HG02759 (cell line): ENCODE measurements around the gene DIS3L2.
A peak's percentile ranks its signal among the peaks of the same experiment; 100 is the strongest.
"Not testable (repeated sequence)": the region's sequence is repeated elsewhere in the genome, so short reads cannot be mapped to it uniquely, and the experiment has no call there.

ENCODE experiments used
- ATAC-seq: cut with Tn5 transposase; IDR thresholded peaks from one replicate; pipeline ENCODE4 v1.9.1; 2021; ENCODE audit warnings: mild to moderate bottlenecking, moderate library complexity; ENCODE audit not compliant: unreplicated experiment

The DIS3L2 gene

GRCh38 chr2:232162187-232162586 is 200.7 kb downstream of the DIS3L2 start:
- no peak for ATAC-seq

DNA sequence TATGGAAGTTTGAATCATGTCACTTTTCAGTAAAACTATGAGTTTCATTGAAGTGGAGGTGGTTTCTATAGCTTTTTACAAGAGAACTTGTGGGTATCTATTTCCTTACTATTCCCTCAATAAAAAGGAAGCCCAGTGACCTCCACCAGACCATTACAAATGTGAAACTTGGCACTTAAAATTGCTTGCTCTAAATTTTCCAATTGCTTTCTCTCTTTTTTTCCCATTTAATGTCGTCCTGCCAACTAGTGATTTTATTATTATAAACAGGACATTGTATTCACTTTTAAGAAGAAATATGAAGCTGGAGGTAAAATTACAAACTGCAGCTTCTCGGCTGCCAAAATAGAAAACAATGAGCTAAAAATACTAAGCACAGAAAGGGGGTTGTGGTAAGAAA is 208.9 kb downstream of the DIS3L2 start:
- no peak for ATAC-seq

DNA sequence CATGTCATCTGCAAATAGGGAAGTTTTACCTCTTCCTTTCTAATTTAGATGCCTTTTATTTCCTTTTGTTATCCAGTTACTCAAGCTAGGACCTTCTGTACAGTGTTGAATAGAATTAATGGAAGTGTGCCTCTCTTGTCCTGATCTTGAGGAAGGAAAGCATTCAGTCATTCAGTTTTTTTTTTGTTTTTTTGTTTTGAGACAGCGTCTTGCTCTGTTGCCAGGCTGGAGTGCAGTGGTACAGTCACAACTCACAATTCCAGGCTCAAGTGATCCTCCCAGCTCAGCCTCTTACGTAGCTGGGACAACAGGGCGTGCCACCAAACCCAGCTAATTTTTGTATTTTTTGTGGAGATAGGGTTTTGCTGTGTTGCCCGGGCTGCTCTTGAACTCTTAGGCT is 213.1 kb downstream of the DIS3L2 start:
- no peak for ATAC-seq

GRCh38 chr2:232176587-232176986 is 215.1 kb downstream of the DIS3L2 start:
- not testable (repeated sequence) for ATAC-seq

GRCh38 chr2:232183279-232183678 is 221.8 kb downstream of the DIS3L2 start:
- ATAC-seq, result no peak

DNA sequence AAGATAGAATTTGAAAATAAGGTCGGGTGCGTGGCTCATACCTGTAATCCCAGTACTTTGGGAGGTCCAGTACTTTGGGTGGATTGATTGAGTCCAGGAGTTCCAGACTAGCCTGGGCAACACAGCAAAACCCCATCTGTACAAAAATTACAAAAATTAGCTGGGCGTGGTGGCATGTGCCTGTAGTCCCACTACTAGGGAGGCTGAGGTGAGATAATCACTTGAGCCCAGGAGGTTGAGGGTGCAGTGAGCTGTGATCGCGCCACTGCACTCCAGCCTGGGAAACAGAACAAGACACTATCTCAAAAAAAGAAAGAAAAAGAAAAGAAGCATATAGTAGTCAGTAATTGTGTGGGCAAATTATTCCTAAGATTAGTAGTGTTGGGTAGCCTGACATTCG is 222.8 kb downstream of the DIS3L2 start:
- ATAC-seq, result no peak

- ATAC-seq, result no peak
Measured at GRCh38 chr2:232190796-232191195, 229.3 kb downstream of the DIS3L2 start.

- no peak for ATAC-seq
Measured at GRCh38 chr2:232195487-232195886, 234.0 kb downstream of the DIS3L2 start.

DNA sequence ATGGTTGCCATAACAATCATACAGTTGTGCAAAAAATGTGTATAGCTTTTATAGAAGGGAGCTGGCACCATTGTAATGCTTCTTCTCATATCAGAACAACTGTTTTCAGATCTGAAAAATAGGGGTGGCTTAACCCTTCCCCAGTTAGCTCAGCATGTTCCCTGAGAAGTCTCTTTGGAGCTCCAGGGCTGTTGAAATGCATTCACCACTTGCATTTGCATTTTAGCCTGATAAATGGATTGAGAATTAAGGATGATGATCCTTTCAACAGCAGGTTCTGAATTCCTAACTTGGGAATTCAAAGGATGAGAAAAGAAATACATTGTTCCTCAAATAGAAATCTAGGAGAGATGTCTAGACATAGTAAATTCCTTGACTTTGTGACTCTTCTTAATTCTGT is 235.3 kb downstream of the DIS3L2 start:
- ATAC-seq, result no peak

DNA sequence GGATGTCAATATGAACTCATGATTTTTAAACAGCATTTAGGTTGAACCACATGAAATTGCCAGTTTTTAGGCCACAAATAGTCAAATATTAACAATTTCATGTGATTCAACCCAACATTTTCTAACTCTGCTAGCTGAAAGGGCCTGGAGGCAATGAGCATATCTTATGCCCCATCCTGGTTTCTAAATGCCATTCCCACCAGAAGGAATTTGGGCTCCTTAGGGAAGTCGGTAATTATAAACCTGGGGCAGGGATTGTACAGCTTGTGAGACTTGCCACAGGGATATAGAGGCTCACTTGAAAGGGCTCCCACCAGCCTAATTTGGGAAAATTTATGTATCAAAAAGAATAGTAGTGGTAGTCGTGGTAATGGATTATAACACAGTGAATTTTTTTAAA is 238.7 kb downstream of the DIS3L2 start:
- no peak for ATAC-seq

- ATAC-seq, result no peak
Measured at GRCh38 chr2:232203166-232203891, 241.8 kb downstream of the DIS3L2 start.

GRCh38 chr2:232203936-232204335 is 242.4 kb downstream of the DIS3L2 start:
- no peak for ATAC-seq

DNA sequence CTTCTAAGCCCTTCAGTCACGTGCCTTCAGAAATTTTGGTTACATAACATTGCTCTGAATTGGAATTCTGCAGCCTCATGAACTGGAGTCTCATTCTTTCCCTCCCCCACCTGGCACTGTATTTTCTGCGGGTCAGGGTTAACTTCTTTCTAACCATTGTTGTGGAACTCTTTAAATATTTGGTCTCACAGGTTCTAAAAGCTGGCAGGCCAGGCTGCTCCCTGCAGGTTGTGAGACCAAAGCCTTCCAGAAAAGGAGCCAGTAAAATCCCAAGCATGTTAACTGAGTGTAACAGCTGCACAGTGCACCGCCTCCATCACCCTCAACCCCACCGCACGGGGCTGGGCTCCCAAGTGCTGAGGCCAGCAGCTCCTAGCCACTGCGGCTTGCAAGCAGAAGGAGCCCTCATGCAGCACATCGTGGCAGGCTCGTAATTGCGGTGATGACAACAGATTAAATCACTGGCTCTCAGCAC is 243.0 kb downstream of the DIS3L2 start:
- no peak for ATAC-seq

DNA sequence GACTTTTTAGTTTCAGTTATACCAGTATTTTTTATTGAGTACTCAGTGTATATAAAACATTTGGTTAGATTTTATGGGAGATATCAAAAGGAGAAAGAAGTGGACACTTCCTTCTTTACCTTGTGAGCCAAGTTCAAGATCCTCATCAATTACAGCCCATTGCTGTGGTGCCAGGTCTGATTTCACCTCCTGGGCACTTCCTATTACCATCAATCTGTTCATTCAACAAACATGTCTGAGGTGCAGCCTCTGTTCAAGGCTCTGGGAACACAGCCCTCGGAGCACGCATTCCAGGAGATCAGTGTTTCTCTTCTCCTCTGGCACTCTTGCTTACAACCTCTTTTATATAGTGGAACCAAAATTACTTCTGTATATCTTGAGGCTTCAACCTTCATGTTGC is 245.7 kb downstream of the DIS3L2 start:
- no peak for ATAC-seq

GRCh38 chr2:232210306-232210705 is 248.8 kb downstream of the DIS3L2 start:
- ATAC-seq, result no peak

DNA sequence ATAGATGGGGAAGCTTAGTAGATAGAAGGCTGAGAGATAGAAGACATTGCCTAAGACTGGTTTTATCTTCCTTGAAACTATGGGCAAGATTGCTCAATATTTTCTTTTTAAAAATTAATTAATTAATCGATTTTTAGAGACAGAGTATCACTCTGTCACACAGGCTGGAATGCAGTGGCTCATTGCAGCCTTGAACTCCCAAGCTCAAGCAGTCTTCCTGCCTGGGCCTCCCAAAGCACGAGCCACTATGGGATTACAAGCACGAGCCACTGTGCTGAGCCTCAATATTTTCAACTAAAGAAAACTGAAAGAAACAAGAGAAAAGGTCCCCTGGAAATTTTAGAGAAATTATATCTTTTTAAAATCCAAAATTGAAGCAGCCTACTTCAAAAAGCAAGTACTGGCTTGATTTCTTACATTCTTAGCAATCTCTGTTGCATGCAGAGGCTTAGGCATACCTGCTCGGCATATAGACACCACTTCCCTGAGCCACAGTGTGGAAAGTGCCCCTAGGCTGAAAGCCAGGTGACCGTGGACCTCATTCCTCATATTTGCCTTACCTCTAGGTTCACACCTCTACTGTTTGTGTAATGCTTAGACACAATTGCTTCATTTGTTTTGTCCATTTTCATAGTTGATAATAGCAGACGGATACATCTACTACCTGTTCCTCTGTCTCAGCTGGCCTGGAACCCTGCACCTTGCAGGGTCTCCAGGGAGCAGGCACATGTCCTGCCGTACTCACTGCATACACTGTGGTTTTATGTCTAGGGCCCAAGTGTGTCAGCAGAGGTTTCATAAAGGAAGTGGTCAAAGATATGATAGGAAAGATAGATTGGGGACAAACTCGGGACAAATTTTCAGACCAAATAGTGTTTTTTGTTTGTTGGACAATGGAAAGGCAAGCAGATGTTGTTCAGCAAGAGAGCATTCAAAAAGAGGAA is 250.5 kb downstream of the DIS3L2 start:
- peak; percentile 75 for ATAC-seq

DNA sequence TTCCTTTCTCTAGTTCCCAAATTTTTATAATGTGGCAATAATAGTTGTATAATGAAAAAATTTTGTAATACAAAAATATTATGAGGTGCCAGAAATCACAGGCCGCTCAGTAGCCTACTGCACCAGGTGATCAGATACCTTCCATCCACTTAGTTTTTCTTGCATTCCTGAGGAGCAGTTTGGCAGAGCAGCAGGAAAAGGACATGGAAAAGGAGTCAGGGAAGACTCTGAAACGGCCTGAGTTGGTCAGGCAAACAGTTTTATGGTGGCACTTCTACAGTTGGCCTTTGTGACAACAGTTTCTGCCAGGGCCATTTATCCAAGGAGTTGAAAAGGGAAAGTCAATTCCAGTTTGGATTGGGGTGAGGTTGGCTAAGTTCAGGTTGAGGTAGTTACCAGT is 251.7 kb downstream of the DIS3L2 start:
- no peak for ATAC-seq

DNA sequence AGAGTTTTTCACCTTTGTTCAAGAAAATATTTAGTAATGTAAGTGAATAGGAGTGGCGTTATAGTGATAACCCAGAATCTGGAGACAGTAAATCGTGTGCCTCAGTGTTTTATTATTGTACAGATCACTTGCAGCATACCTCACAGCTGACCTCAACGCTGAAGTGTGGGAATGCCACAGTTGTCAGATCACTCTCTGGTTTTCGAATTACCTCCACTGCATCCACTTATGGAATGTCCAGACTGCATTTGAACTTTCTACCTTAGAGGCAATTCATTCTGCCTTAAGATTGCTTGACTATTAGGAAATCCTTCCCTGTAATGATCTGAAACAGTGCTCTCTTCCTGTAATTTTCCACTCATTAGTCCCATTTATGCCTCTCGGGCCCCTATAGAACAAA is 252.5 kb downstream of the DIS3L2 start:
- ATAC-seq, result no peak

GRCh38 chr2:232216028-232216427 is 254.5 kb downstream of the DIS3L2 start:
- ATAC-seq, result no peak

- no peak for ATAC-seq
Measured at GRCh38 chr2:232218778-232219495, 257.4 kb downstream of the DIS3L2 start.

- no peak for ATAC-seq
Measured at GRCh38 chr2:232219496-232219870, 258.0 kb downstream of the DIS3L2 start.
